Measurements from ENCODE around the gene SSH2. TPM values are rescaled to one million over a fixed set of nuclear protein-coding genes. Genes with fewer than 3 reads are reported as not detected.

SSH2 gene
- total RNA-seq, 1 donor from 2014 or later = 72.0 TPM

DNA sequence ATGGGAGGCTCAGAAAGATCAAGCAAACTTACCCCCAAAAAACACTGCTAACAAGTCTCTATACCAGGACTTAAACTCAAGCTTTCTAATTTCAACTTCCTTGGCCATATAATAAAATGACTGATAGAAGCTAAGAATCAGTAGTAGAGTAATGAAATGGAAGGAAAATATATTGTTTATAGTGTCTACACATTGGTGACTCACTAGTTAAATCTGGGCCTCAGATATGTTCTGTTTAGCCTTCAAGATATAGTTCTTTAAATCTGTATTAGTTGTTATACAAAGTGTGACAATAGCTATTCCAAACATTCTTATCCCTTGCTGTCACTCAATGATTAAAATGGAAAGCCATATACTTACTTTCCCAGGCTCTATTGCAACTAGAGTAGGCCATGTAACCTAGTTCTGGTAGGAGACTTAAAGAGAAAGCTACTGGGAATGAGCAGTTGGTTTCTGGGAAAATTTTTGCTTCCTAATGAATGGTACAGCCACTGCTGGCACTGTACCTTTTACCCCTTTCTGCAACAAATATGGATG lies 18.3 kb downstream of the SSH2 start:
- intact Hi-C loops (cut with DNase I) = no loop called here

DNA sequence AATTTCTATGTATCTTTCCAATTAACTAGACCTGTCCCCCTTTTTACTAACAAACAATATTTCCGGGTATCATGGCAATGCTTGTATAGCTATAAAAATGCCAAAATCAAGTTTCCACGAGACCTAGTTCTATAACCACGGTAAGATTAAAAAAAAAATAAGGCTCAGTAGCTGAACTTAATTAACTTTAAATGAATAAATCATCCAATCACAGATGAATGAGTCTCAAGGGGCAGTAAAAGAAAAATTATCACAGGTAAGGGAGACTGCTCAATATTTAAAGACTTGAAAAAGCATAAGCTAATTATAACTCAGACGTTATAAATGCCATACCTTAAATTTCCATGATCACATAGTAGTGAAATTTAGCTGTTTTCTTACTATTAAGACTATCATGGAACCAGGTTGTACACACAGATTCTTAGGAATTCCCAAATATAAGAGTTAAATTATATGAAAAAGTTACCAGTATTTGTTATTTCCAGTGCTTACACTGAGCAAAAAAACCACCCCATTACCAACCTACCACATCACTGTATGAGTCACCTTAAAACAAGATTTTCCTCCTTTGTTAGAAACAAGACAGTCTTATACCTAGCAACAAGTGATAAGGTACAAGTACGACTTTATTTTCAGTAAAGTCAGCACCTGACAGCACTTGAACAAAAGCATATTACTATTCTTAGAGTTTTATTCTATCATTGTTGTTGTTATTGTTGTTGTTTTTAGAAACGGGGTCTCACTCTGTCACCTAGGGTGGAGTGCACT lies 20.6 kb downstream of the SSH2 start:
- Histone ChIP-seq H3K36me3 (no peaks in the 10 kb centered on the region), H3K4me1 (peaks cover 8% of the 10 kb centered on the region), H3K27ac (no peak overlapping the region), H3K9me3 (no peaks in the 10 kb centered on the region), H3K27me3 (no peaks in the 10 kb centered on the region), H3K4me3 (no peak overlapping the region)
- no peak for DNase-seq
- no peak for TF ChIP-seq CTCF (IDR thresholded peaks at IDR 0.05)
- intact Hi-C loops (cut with DNase I) = no loop called here
- ATAC-seq = no peak

More for the DNA sequence above, 18.3 kb downstream of the SSH2 start:
- no peaks in the 10 kb centered on the region for H3K27me3 ChIP-seq
- no peak for DNase-seq
- TF ChIP-seq CTCF (IDR thresholded peaks at IDR 0.05) = no peak
- no peak overlapping the region for H3K27ac ChIP-seq
- no peak for ATAC-seq
- H3K9me3 ChIP-seq = no peaks in the 10 kb centered on the region
- H3K4me3 ChIP-seq = no peak overlapping the region
- H3K36me3 ChIP-seq = no peaks in the 10 kb centered on the region
- peaks cover 5% of the 10 kb centered on the region for H3K4me1 ChIP-seq

- no peak for DNase-seq
- Histone ChIP-seq H3K36me3 (no peaks in the 10 kb centered on the region), H3K4me3 (no peak overlapping the region), H3K27me3 (no peaks in the 10 kb centered on the region), H3K4me1 (peaks cover 8% of the 10 kb centered on the region), H3K9me3 (no peaks in the 10 kb centered on the region), H3K27ac (no peak overlapping the region)
- no peak for TF ChIP-seq CTCF (IDR thresholded peaks at IDR 0.05)
- no peak for ATAC-seq
- intact Hi-C loops (cut with DNase I) = no loop called here
Observed at GRCh38 chr17:29906969-29907368, 23.1 kb downstream of the SSH2 start.

- Histone ChIP-seq H3K4me3 (no peak overlapping the region), H3K4me1 (peaks cover 3% of the 10 kb centered on the region), H3K27ac (no peak overlapping the region), H3K36me3 (no peaks in the 10 kb centered on the region), H3K27me3 (no peaks in the 10 kb centered on the region), H3K9me3 (no peaks in the 10 kb centered on the region)
- no peak for TF ChIP-seq CTCF (IDR thresholded peaks at IDR 0.05)
- intact Hi-C loops (cut with DNase I) = no loop called here
- ATAC-seq = no peak
- DNase-seq = no peak
Observed at GRCh38 chr17:29905879-29906167, 24.2 kb downstream of the SSH2 start.

DNA sequence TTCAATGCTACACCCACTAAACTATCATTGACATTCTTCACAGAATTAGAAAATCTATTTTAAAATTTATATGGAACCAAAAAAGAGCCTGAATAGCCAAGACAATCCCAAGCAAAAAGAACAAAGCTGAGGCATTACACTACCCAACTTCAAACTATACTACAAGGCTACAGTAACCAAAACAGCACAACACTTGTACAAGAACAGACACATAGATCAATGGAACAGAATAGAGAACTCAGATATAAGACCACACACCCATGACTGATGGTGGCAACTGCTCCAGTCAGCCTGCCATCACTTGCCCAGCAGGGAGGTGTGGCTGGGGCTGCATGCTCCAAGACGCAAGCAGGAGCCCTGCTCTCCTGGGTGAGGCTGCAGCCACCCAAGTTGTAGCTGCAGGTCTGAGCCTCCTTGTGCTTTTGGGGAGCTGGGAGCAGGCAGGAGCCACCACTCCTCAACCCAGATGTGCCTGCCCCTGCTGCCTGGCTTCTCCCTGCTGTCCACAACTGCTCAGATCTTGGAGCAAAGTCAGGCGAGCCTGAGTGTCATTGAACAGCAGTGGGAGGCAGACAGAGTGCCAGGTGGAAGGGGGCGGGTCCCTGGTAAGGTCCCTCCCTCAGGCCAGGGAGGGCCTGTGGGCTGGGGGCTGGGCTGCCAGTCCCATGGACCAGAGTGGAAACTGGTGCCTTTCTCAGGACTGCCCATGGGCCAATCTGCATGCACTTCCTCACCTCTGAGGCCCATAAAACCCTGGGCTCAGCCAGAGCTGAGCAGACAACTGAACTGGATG lies 24.7 kb downstream of the SSH2 start:
- Histone ChIP-seq H3K4me3 (no peak overlapping the region), H3K9me3 (no peaks in the 10 kb centered on the region), H3K27ac (no peak overlapping the region), H3K4me1 (peaks cover 3% of the 10 kb centered on the region), H3K27me3 (no peaks in the 10 kb centered on the region), H3K36me3 (no peaks in the 10 kb centered on the region)
- DNase-seq = no peak
- peak; percentile 25 for ATAC-seq
- no peak for TF ChIP-seq CTCF (IDR thresholded peaks at IDR 0.05)
- intact Hi-C loops (cut with DNase I) = no loop called here
